Glutamatergic neuron (in vitro differentiated cells): ENCODE results near the gene BCHE. TPM values are rescaled to one million over a fixed set of nuclear protein-coding genes. Genes with fewer than 3 reads are reported as not detected.

Source experiments
- DNase-seq: peaks from one replicate; pipeline ENCODE4 v3.0.0; 2022
- H3K27ac Mint-ChIP-seq: one replicate; pipeline ENCODE4 v1.8.0; 2020; ENCODE audit warnings: mild to moderate bottlenecking, mixed read lengths, inconsistent platforms; ENCODE audit not compliant: unreplicated experiment
- H3K27me3 Mint-ChIP-seq: one replicate; pipeline ENCODE4 v1.8.0; 2020; ENCODE audit warnings: mild to moderate bottlenecking, moderate library complexity, mixed read lengths, inconsistent platforms; ENCODE audit not compliant: unreplicated experiment
- H3K36me3 Mint-ChIP-seq: one replicate; pipeline ENCODE4 v1.8.0; 2020; ENCODE audit warnings: mild to moderate bottlenecking, mixed read lengths, inconsistent platforms; ENCODE audit not compliant: unreplicated experiment
- H3K4me1 Mint-ChIP-seq: one replicate; pipeline ENCODE4 v1.8.0; 2020; ENCODE audit warnings: mild to moderate bottlenecking, low read depth, mixed read lengths, inconsistent platforms; ENCODE audit not compliant: unreplicated experiment
- H3K4me3 Mint-ChIP-seq: one replicate; pipeline ENCODE4 v1.8.0; 2020; ENCODE audit warnings: mild to moderate bottlenecking, mixed read lengths, inconsistent platforms; ENCODE audit not compliant: unreplicated experiment
- H3K9me3 Mint-ChIP-seq: one replicate; pipeline ENCODE4 v1.8.0; 2020; ENCODE audit warnings: mild to moderate bottlenecking, moderate library complexity, mixed read lengths, inconsistent platforms; ENCODE audit not compliant: unreplicated experiment
- total RNA-seq: library from RNA; stranded (reverse); fragmentation: NEBNext Ultra II Directional; extraction: Animal tissue kit (Norgen Biotek cat#: 25700); gene quantifications from one replicate; pipeline ENCODE4 v1.2.1, GENCODE V29; 2021; ENCODE audit not compliant: unreplicated experiment
- TF ChIP-seq, protein P1 (sequence below): fragments of 200-600 bp; sonication (generic); IDR thresholded peaks from one replicate; pipeline ENCODE4 v1.5.0; 2021; ENCODE audit not compliant: partially characterized antibody, unreplicated experiment

The BCHE gene
- total RNA-seq, 1 donor from 2014 or later: 4.0 TPM

- no peaks in the 10 kb centered on the region for H3K36me3 Mint-ChIP-seq
- H3K4me1 Mint-ChIP-seq: no peaks in the 10 kb centered on the region
- TF ChIP-seq, protein P1, sequence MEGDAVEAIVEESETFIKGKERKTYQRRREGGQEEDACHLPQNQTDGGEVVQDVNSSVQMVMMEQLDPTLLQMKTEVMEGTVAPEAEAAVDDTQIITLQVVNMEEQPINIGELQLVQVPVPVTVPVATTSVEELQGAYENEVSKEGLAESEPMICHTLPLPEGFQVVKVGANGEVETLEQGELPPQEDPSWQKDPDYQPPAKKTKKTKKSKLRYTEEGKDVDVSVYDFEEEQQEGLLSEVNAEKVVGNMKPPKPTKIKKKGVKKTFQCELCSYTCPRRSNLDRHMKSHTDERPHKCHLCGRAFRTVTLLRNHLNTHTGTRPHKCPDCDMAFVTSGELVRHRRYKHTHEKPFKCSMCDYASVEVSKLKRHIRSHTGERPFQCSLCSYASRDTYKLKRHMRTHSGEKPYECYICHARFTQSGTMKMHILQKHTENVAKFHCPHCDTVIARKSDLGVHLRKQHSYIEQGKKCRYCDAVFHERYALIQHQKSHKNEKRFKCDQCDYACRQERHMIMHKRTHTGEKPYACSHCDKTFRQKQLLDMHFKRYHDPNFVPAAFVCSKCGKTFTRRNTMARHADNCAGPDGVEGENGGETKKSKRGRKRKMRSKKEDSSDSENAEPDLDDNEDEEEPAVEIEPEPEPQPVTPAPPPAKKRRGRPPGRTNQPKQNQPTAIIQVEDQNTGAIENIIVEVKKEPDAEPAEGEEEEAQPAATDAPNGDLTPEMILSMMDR: no peak
- no peaks in the 10 kb centered on the region for H3K9me3 Mint-ChIP-seq
- no peak overlapping the region for H3K4me3 Mint-ChIP-seq
- DNase-seq: no peak
- no peak overlapping the region for H3K27ac Mint-ChIP-seq
- H3K27me3 Mint-ChIP-seq: no peaks in the 10 kb centered on the region
Observed at GRCh38 chr3:165742351-165742750, 94.9 kb downstream of the BCHE start.

DNA sequence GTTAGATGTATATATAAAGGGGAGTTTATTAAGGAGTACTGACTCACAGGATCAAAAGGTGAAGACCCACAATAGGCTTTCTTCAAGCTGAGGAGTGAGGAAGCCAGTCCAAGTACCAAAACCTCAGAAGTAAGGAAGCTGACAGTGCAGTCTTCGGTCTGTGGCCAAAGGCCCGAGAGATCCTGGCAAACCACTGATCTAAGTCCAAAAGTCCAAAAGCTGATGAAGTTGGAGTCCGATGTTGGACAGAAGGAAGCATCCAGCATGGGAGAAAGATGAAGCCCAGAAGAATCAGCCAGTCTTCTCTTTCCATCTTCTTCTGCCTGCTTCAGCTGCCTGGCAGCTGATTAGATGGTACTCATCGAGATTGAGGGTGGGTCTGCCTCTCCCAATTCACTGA is 107.5 kb downstream of the BCHE start:
- TF ChIP-seq, protein P1: no peak
- Mint-ChIP-seq H3K4me1 (no peaks in the 10 kb centered on the region), H3K27me3 (no peaks in the 10 kb centered on the region), H3K36me3 (no peaks in the 10 kb centered on the region), H3K27ac (no peak overlapping the region), H3K4me3 (no peak overlapping the region), H3K9me3 (no peaks in the 10 kb centered on the region)
- DNase-seq: no peak

DNA sequence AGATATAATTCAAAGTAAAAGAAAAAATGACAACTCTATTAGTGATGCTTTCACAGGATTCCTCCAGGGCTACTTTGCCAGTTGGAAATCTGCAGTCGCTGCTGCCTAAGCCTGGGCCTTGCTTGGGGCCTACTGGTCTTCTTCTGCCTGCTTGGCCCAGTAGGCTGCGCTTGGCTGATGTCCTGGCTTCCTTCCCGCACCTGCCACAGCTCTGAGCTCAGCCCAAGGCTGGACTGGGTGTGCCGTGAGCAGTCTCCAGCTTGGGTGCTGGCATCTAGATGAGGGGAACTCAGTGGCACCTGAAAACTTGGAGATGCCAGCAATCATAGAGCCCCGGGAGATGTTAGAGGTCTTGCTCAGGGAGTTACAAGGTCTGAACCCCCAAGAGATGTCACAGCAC is 108.3 kb downstream of the BCHE start:
- TF ChIP-seq, protein P1: no peak
- H3K27ac Mint-ChIP-seq: no peak overlapping the region

DNA sequence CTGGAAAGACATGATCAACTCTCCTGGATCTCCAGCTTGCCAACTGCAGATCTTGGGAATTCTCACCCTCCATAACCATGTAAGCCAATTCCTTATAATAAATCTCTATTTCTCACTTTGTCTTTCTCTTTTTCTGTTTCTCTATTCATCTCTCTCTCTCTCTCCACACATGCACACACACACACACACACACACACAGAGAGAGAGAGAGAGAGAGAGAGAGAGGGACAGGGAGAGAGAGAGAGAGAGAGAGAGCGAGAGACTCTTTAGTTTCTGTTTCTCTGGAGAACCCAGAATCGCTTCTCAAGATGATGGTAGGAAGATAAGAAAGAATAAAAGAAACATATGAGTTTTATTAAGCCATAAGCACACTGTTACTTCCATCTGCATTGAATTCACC is 111.9 kb downstream of the BCHE start:
- TF ChIP-seq, protein P1: no peak
- Mint-ChIP-seq H3K27me3 (no peaks in the 10 kb centered on the region), H3K4me1 (no peaks in the 10 kb centered on the region), H3K4me3 (no peak overlapping the region), H3K9me3 (no peaks in the 10 kb centered on the region), H3K27ac (no peak overlapping the region), H3K36me3 (no peaks in the 10 kb centered on the region)
- DNase-seq: no peak

More for the DNA sequence above, 108.3 kb downstream of the BCHE start:
- no peak overlapping the region for H3K4me3 Mint-ChIP-seq
- DNase-seq: no peak
- no peaks in the 10 kb centered on the region for H3K36me3 Mint-ChIP-seq
- H3K27me3 Mint-ChIP-seq: no peaks in the 10 kb centered on the region
- H3K9me3 Mint-ChIP-seq: no peaks in the 10 kb centered on the region
- H3K4me1 Mint-ChIP-seq: no peaks in the 10 kb centered on the region
